ENCODE data around the gene KLK15.
"Not testable (repeated sequence)": the region's sequence is repeated elsewhere in the genome, so short reads cannot be mapped to it uniquely, and the experiment has no call there.

The KLK15 gene

DNA sequence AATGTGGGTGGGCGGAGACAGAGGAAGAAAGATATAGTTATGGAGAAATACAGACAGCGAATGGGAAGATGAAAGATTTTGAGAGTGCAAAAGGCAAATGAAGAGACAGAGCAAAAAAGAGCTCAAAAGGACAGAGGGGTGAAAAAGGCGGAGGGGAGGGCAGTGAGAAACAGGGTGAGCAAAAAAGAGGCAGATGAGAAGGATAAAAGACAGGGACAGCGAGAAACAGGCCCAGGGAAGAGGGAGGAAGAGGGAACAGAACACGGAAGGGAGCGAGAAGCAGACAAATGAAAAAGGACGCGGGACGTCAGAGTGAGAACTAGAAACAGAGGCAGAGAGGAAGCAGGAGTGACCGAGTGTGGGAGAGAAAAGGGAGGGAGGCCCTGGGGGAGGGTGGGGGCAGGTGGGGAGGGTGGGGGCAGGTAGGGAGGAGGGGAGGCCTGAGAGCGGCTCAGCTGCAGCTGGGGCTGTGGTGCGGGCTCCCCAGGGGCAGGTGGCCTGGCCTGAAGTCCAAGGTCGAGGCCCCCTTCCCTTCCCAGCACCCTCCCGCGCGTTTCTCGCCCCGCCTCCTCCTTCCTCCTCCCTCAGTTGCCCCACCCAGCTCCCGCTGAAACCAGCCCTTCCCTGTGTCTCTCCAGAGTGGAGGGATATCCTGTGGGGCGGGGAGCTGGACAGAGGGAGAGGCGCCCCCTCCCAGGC is 12.7 kb downstream of the KLK15 start:
- peak; percentile 46 for DNase-seq (ENCODE audit: low spot score)

- no peak for DNase-seq (ENCODE audit: low spot score)
These were observed 13.3 kb downstream of the KLK15 start for GRCh38 chr19:50820086-50820485.

- no peak for DNase-seq (ENCODE audit: low spot score)
These were observed 13.7 kb downstream of the KLK15 start for GRCh38 chr19:50819636-50820035.

GRCh38 chr19:50818859-50819472 is 14.4 kb downstream of the KLK15 start:
- DNase-seq (ENCODE audit: low spot score): no peak

GRCh38 chr19:50817941-50818858 is 15.2 kb downstream of the KLK15 start:
- DNase-seq (ENCODE audit: low spot score): peak; percentile 98

DNA sequence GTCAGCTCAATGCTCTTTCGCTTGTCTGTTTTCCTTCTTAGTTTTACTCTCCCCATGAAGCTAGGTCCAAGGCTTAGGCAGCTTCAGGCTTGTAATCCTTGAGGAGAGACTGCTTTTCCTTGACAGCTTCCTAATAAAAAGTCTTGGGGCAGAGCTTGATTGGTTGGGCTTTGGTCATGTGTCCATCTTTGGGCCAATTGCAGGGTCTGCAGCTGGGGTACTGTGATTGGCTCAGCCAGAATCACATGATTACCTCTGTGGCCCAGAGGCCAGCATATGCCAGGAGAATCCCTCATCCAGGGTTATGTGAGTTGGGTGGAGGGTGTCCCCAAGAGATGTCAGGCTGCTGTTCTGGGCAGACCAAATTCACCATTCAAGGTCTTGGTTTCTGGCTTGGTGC is 17.9 kb downstream of the KLK15 start:
- DNase-seq (ENCODE audit: low spot score): no peak

- DNase-seq (ENCODE audit: low spot score): no peak
These were observed 18.5 kb downstream of the KLK15 start for GRCh38 chr19:50814883-50815282.

- DNase-seq (ENCODE audit: low spot score): no peak
These were observed 20.9 kb downstream of the KLK15 start for GRCh38 chr19:50812474-50812873.

DNA sequence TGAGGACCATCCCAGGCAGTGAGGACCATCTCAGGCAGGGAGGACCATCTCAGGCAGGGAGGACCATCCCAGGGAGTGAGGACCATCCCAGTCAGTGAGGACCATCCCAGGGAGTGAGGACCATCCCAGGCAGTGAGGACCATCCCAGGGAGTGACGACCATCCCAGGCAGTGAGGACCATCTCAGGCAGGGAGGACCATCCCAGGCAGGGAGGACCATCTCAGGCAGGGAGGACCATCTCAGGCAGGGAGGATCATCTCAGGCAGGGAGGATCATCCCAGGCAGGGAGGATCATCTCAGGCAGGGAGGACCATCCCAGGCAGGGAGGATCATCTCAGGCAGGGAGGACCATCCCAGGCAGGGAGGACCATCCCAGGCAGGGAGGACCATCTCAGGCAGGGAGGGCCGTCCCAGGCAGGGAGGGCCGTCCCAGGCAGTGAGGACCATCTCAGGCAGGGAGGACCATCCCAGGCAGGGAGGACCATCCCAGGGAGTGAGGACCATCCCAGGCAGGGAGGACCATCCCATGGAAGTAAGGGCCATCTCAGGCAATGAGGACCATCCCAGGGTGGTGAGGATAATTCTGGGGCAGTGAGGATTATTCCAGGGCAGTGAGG is 21.6 kb downstream of the KLK15 start:
- DNase-seq (ENCODE audit: low spot score): not testable (repeated sequence)

- no peak for DNase-seq (ENCODE audit: low spot score)
These were observed 24.5 kb downstream of the KLK15 start for GRCh38 chr19:50808856-50809255.

- peak; percentile 96 for DNase-seq (ENCODE audit: low spot score)
These were observed 28.7 kb downstream of the KLK15 start for GRCh38 chr19:50804420-50805272.

DNA sequence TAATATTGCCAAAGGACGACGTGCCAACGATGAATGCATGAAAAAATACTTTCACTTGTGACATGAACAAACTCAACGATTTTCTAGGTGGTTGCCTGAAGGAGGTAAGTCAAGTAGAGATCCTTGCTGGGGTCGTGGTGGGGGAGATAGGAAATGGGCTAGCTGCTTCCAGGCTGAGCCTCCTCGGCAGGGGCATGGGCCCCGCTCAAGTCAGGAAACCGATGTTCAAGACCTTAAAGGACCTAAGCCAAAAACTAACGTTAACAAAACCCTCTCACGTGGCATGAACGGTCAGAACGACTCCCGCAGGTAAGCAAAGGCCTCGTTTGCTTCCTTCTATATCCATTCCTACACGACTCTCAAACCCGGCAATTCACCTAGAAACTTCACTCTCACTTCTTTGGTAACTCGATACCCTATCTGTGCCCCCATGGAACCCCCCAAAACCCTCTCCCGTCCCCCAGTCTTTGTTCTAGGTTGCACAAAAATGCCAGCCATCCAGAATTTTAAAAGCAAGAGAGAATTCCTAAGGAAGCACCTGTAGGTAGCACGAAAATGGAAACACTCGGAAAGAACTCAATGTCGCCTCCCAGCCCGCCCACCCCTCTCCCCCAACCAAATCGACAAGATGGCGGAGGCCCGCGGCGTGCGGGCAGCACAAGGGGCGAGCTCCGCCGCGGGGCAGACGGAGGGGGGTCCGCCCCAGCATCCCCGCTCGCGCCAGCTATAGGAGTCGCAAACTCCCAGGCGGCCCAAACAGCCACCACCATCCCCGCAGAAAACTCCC is 29.5 kb downstream of the KLK15 start:
- peak; percentile 64 for DNase-seq (ENCODE audit: low spot score)

- no peak for DNase-seq (ENCODE audit: low spot score)
These were observed 32.3 kb downstream of the KLK15 start for GRCh38 chr19:50801107-50801506.

GRCh38 chr19:50799547-50799851 is 33.9 kb downstream of the KLK15 start:
- DNase-seq (ENCODE audit: low spot score): no peak

DNA sequence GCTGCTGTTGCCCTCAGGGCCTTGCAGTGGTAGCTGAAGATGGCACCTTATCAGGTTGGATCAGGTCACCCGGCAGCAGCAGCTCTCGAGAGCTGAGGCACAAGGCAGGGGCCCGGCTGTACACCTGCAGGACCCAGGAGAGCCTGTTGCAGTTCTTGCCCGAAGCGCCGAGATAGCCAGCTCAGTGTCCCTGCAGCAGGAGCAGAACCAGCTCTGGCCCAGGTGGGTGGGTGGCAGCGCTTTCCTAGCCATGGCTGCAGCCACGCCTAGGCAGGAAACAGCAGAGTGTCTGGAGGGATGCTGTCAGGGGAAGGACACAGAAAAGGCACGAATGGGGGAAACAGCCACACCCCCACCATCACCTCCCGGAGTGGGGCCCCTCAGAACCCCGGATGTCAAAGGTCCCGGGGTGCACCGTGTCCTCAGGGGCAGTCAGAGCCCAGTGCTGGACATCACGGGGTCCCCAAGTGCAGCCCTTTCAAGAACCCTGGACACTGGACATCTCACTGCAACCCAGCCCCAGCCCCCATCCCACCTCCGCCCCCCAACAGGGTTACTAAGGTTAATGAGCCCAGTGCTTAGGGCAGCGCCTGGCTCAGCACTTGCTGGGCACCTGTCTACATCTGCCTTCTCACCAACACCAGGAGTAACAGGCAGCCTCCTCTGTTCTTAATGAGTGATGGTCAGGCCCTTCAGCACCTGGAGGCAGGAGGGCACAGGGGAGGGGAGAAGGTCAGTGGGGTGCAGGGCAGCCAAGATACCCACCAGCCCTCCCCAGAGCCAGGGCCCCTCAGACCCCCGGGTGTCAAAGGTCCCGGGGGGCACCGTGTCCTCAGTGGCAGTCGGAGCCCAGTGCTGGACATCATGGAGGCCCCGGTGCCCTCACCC is 34.5 kb downstream of the KLK15 start:
- no peak for DNase-seq (ENCODE audit: low spot score)

DNA sequence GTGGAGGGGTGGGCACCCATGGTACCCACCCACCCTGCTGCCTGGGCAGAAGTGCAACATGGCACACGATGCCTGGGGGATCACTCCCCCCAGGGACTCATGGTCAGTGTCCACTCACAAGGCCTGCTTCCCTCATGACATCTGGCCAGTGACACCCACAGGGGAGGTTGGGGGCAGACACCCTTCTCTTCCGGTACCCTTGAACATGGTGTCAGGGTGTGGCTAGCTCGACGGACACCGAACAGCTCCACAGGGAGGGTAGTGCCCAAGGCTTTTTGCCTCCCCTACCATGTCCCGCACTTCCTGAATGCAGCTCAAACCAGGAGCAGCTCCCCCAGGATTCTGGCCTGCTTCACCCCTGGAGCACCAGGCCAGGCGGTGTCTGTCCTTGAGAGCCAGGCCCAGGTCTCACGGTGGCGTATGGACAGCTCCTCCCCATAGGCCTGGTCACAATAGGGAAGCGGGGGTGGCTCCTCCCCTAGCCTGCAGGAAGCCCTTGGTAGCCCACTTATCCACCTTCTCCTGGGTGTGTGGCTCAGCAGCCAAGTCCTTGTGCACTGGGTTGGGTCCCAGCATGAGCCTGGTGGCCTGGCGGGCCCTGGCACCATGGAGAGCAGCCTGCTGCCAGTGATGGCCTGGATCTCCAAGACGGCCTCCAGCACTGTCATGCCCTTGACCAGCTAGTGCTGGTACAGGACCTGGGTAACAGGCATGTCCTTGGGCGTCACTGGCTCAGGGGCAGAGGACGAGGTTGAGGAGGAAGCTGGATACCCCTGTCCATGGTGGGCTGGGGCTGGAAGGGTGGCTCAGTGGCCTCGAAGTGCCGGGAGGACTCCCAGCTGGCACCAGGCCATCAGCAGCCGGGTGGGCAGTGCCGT is 35.4 kb downstream of the KLK15 start:
- DNase-seq (ENCODE audit: low spot score): no peak

GRCh38 chr19:50797429-50797780 is 36.0 kb downstream of the KLK15 start:
- DNase-seq (ENCODE audit: low spot score): no peak

DNA sequence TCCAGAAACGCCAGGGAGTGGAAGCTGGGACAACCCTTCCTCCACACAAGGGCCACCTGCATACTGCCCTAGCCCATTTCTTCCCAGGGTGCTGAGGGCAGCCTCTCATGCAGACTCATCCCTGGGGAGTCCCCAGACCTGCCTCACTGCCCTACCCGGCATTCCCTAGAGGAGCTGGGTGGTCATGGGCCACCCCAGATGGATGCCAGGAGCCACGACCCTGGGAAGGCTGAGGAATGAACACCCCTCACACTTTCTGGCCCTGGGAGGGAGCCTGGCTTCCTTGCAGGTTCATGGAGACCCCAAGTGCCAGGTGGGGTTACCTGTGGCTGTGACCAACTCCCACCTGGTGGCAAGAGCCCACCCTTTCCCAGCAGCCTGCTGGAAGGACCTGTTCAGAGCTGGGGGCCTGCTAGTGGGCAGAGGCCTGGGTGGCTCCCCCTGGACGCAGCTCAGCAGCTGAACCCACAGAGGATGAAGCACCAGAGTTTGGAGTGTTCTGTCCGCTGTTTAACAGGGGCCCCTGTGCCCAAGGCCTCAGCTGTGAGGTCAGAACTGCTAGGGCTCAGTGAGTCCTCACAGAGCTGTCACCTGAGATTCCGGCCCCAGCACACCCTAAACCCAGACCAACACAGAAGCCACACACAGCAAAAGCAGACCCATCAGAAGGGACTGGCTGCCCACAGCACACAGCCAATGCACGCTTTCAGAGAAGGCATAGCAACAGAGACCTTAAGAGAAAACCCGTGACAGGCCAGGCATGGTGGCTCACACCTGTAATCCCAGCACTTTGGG is 36.5 kb downstream of the KLK15 start:
- no peak for DNase-seq (ENCODE audit: low spot score)
